Gastrocnemius medialis (tissue), 4 donors: Measurements from ENCODE around the gene NEIL1.

ENCODE experiments used
- POLR2A ChIP-seq, 2 donors: fragments of 450-650 bp; IDR thresholded peaks; one replicate each; pipeline ENCODE4 v1.6.1; 2017; ENCODE audit warnings: antibody characterized with exemption in 2 of 2, mild to moderate bottlenecking in 2 of 2, moderate library complexity in 2 of 2
- TF ChIP-seq, protein P1 (sequence below), 5 experiments: fragments of 450-650 bp in 3 of 5; fragments of 200-600 bp in 2 of 5; sonication (generic) in 2 of 5; IDR thresholded peaks in 4 of 5; conservative IDR thresholded peaks in 1 of 5; 1 replicate in 4 of 5; 2 replicates in 1 of 5; pipeline ENCODE4 v1.5.1; 2016 to 2019; ENCODE audit warnings: antibody characterized with exemption in 5 of 5, mild to moderate bottlenecking in 3 of 5, moderate library complexity in 3 of 5

GRCh38 chr15:75367406-75367912 lies 20.6 kb downstream of the NEIL1 start:
- no peak for TF ChIP-seq POLR2A (IDR thresholded peaks at IDR 0.05)
- TF ChIP-seq, protein P1, sequence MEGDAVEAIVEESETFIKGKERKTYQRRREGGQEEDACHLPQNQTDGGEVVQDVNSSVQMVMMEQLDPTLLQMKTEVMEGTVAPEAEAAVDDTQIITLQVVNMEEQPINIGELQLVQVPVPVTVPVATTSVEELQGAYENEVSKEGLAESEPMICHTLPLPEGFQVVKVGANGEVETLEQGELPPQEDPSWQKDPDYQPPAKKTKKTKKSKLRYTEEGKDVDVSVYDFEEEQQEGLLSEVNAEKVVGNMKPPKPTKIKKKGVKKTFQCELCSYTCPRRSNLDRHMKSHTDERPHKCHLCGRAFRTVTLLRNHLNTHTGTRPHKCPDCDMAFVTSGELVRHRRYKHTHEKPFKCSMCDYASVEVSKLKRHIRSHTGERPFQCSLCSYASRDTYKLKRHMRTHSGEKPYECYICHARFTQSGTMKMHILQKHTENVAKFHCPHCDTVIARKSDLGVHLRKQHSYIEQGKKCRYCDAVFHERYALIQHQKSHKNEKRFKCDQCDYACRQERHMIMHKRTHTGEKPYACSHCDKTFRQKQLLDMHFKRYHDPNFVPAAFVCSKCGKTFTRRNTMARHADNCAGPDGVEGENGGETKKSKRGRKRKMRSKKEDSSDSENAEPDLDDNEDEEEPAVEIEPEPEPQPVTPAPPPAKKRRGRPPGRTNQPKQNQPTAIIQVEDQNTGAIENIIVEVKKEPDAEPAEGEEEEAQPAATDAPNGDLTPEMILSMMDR (IDR thresholded peaks at IDR 0.05 in 4 of 5, conservative IDR thresholded peaks at IDR 0.05 in 1 of 5) = peak in 2 of 5 experiments; percentile 35 to 67
